Osteoblast (primary cell): ENCODE results near the gene PNPO. TPM values are rescaled to one million over a fixed set of nuclear protein-coding genes. Genes with fewer than 3 reads are reported as not detected.
A peak's percentile ranks its signal among the peaks of the same experiment; 100 is the strongest.

ENCODE experiments used
- DNase-seq: peaks from one replicate; pipeline ENCODE4 v3.0.0; 2011; ENCODE audit warnings: low spot score, mixed read lengths; ENCODE audit not compliant: insufficient read length; ENCODE audit errors: missing footprints
- H2AFZ ChIP-seq: 2 replicates; pipeline ENCODE4 v1.6.0; 2011; ENCODE audit warnings: mild to moderate bottlenecking, low read length
- H3K27ac ChIP-seq: 2 replicates; pipeline ENCODE4 v1.5.1; 2011; ENCODE audit warnings: mild to moderate bottlenecking, low read depth, low read length, moderate library complexity
- H3K27me3 ChIP-seq: 2 replicates; pipeline ENCODE4 v1.6.0; 2012; ENCODE audit warnings: mild to moderate bottlenecking, control low read depth, inconsistent platforms, low read length, moderate library complexity; ENCODE audit not compliant: insufficient read depth
- H3K36me3 ChIP-seq: 2 replicates; pipeline ENCODE4 v1.5.1; 2011; ENCODE audit warnings: mild to moderate bottlenecking, low read length, control low read depth, moderate library complexity; ENCODE audit not compliant: insufficient read depth
- H3K4me1 ChIP-seq: 2 replicates; pipeline ENCODE4 v1.5.1; 2011; ENCODE audit warnings: mild to moderate bottlenecking, low read length, control low read depth, moderate library complexity; ENCODE audit not compliant: insufficient read depth
- H3K4me2 ChIP-seq: 2 replicates; pipeline ENCODE4 v1.6.0; 2011; ENCODE audit warnings: mild to moderate bottlenecking, low read length; ENCODE audit not compliant: insufficient read depth
- H3K4me3 ChIP-seq: fragments of 200-600 bp; sonication (generic); 3 replicates; pipeline ENCODE4 v1.5.1; 2012; ENCODE audit warnings: mild to moderate bottlenecking, low read length, inconsistent platforms; ENCODE audit not compliant: insufficient read depth
- H3K79me2 ChIP-seq: 2 replicates; pipeline ENCODE4 v1.6.0; 2012; ENCODE audit warnings: mild to moderate bottlenecking, low read length, control low read depth, inconsistent platforms; ENCODE audit not compliant: insufficient read depth
- H3K9me3 ChIP-seq: 2 replicates; pipeline ENCODE4 v1.5.1; 2011; ENCODE audit warnings: low read depth, low read length, control low read depth
- H4K20me1 ChIP-seq: 2 replicates; pipeline ENCODE4 v1.6.0; 2012; ENCODE audit warnings: mild to moderate bottlenecking, low read length, control low read depth; ENCODE audit not compliant: insufficient read depth
- CTCF ChIP-seq: IDR thresholded peaks from 2 replicates; pipeline ENCODE4 v1.5.1; 2011; ENCODE audit warnings: mild to moderate bottlenecking, low read depth, low read length, moderate library complexity; ENCODE audit errors: extremely low read depth
- total RNA-seq: library from RNA; depleted of rRNA; stranded (reverse); fragments of >200 nt; gene quantifications from 2 replicates; pipeline ENCODE4 v1.2.3, GENCODE V29; 2012

PNPO gene
- total RNA-seq, 1 donor = 31.5 TPM

- peaks cover 20% of the 10 kb centered on the region for H3K79me2 ChIP-seq
- no peak overlapping the region for H3K4me3 ChIP-seq
- H3K27ac ChIP-seq = no peak overlapping the region
- H3K27me3 ChIP-seq = no peaks in the 10 kb centered on the region
- H4K20me1 ChIP-seq = no peaks in the 10 kb centered on the region
- no peak for DNase-seq
- H3K36me3 ChIP-seq = peaks cover 6% of the 10 kb centered on the region
- no peak overlapping the region for H2AFZ ChIP-seq
- TF ChIP-seq CTCF = no peak
- H3K4me2 ChIP-seq = no peak overlapping the region
- no peaks in the 10 kb centered on the region for H3K9me3 ChIP-seq
- H3K4me1 ChIP-seq = peaks cover 24% of the 10 kb centered on the region
Measured at GRCh38 chr17:47968836-47969235, 27.5 kb downstream of the PNPO start.

GRCh38 chr17:47969930-47970724 lies 28.8 kb downstream of the PNPO start:
- peaks cover 15% of the 10 kb centered on the region for H3K36me3 ChIP-seq
- peak overlapping the region; percentile 58 for H3K4me3 ChIP-seq

GRCh38 chr17:47970725-47971499 lies 29.5 kb downstream of the PNPO start, which contains the start of gene CDK5RAP3:
Gene CDK5RAP3, plus strand, starts transcription at chr17:47971113. Its CDS starts 34 bp downstream, at chr17:47971147.
- Histone ChIP-seq H4K20me1 (no peaks in the 10 kb centered on the region), H3K4me1 (peaks cover 24% of the 10 kb centered on the region), H3K27me3 (no peaks in the 10 kb centered on the region), H3K9me3 (no peaks in the 10 kb centered on the region), H3K36me3 (peaks cover 23% of the 10 kb centered on the region), H3K79me2 (peaks cover 20% of the 10 kb centered on the region), H2AFZ (peak within 1 kb of the TSS; percentile 90), H3K4me3 (peak within 1 kb of the TSS; percentile 82), H3K27ac (peak within 1 kb of the TSS; percentile 53), H3K4me2 (peak within 1 kb of the TSS; percentile 84)
- TF ChIP-seq CTCF = peak; percentile 88
- DNase-seq = peak; percentile 99

More at GRCh38 chr17:47969930-47970724, 28.8 kb downstream of the PNPO start:
- Histone ChIP-seq H4K20me1 (no peaks in the 10 kb centered on the region), H3K27ac (no peak overlapping the region), H3K4me1 (peaks cover 24% of the 10 kb centered on the region), H2AFZ (peak overlapping the region; percentile 87), H3K79me2 (peaks cover 20% of the 10 kb centered on the region), H3K27me3 (no peaks in the 10 kb centered on the region), H3K4me2 (peak overlapping the region; percentile 76), H3K9me3 (no peaks in the 10 kb centered on the region)
- no peak for TF ChIP-seq CTCF
- no peak for DNase-seq

GRCh38 chr17:47973541-47973940 lies 32.2 kb downstream of the PNPO start:
- TF ChIP-seq CTCF = no peak
- H3K4me3 ChIP-seq = no peak overlapping the region
- H3K27ac ChIP-seq = no peak overlapping the region
- no peaks in the 10 kb centered on the region for H4K20me1 ChIP-seq
- no peaks in the 10 kb centered on the region for H3K27me3 ChIP-seq
- no peak overlapping the region for H2AFZ ChIP-seq
- H3K36me3 ChIP-seq = peaks cover 40% of the 10 kb centered on the region
- peaks cover 20% of the 10 kb centered on the region for H3K79me2 ChIP-seq
- no peaks in the 10 kb centered on the region for H3K9me3 ChIP-seq
- H3K4me1 ChIP-seq = peaks cover 11% of the 10 kb centered on the region
- no peak overlapping the region for H3K4me2 ChIP-seq
- no peak for DNase-seq
